Activated CD4-positive, alpha-beta T cell treated with anti-CD3 and anti-CD28 coated beads, Interleukin-2, amount 50 U/mL, for 16 hours (primary cell): ENCODE measurements around the gene ANKRD13C.

Source experiments
- DNase-seq: peaks from one replicate; pipeline ENCODE4 v3.0.0-alpha.2; 2020

ANKRD13C gene

DNA sequence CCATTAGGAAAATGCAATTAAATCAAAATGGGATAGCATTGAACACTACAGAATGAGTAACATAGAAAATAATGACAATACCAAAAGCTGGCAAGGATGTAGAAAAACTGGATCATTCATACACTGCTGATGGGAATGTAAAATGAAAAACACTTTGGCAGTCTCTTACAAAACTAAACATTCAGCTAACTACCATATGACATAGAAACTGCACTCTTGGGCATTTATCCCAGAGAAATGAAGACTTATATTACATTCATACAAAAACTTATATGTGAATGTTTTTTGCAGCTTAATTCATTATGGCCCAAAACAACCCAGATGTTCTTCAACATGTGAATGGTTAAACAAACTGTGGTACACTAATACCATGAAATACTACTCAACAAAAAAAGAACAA lies 66.4 kb downstream of the ANKRD13C start:
- DNase-seq = no peak

DNA sequence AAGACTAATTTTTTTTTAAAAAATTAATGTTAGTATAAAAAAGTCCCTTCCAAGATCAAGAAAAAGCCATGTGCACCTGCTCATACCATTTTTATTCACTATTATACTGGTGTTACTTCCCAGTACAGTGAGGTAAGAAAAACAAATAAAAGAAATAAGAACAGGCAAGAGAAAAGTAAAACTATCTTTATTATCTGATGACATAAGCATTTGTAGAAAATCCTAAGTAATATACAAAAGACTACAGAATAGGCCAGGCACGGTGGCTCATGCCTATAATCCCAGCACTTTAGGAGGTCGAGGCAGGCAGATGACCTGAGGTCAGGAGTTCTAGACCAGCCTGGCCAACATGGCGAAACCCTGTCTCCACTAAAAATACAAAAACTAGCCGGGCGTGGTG lies 68.1 kb downstream of the ANKRD13C start:
- no peak for DNase-seq

DNA sequence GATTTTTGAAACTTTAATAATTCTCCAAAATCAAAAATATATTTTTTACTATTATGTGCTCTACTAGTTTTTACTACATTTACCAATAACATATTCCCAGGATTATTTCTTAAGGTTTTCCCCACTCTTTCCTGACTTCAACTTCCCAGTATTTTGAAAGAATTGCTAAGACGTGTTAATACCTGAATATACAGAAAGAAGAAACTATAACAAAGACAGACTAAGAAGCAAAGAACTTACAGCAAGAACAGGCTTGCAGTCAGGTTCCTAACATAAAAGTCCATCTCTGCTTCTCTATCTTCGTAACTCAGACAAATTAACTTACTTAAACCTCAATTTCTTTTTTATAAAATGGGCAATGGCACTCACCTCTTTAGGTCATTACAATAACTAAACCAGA lies 70.2 kb downstream of the ANKRD13C start:
- DNase-seq = no peak

DNA sequence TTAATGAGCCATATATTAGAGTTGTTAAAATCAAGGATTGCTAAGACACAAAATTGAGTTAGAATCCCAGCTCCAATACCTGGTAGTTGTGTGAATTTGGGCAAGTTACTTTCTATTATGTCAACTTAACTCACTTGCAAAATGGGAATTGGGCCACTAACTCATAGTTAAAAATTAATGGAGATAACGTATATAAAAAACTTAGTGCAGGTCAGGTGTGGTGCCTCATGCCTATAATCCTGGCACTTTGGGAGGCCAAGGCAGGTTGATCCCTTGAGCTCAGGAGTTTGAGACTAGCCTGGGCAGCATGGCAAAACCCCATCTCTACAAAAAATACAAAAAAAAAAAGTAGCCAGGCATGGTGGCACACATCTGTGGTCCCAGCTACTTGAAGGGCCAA lies 75.8 kb downstream of the ANKRD13C start:
- DNase-seq = no peak

DNA sequence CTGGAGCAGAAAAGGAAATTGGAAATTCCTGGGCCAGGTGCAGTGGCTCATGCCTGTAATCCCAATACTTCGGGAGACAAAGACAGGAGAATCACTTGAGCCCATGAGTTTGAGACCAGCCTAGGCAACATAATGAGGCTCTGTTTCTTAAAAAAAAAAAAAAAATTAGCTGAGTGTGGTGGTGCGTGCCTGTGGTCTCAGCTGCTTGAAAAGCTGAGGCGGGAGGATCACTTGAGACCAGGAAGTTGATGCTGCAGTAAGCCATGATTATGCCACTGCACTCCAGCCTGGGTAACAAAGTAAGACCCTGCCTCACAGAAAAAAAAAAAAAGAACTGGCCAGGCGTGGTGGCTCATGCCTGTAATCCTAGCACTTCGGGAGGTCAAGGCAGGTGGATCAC lies 76.6 kb downstream of the ANKRD13C start:
- no peak for DNase-seq

DNA sequence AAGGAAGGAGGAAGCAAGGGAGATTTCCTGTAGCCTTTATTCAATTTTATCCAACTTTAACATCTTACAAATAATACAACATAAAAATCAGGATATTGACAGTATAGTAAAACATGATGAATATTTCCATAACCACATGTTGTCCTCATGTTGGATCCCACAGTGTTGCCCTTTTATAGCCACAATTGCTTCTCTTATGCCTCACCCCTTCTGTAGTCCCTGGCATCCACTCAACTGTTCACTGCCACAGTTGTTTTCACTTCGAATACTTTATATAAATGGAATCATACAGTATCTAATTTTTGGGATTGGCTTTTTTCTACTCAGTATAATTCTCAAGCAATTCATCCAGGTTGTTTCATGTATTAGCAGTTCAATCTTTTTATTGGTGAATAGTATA lies 88.6 kb downstream of the ANKRD13C start:
- no peak for DNase-seq

DNA sequence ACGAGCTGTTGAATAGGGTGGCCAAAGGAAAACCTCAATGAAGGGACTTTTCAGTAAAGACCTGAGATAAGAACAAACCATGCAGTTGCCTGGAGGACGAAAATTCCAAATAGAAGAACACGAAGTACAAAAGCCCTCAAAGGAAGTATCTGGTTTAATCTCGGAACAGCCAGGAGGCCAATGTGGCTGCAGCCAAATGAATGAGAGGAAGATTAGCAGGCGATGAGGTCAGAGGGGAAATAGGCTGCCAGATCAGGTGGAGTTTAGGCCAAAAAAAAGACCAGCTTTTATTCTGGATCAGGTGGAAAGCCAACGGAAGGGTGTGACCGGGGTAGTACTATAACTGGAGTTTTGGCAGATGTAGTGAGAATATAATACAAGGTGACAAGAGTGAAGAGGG lies 89.7 kb downstream of the ANKRD13C start:
- no peak for DNase-seq

DNA sequence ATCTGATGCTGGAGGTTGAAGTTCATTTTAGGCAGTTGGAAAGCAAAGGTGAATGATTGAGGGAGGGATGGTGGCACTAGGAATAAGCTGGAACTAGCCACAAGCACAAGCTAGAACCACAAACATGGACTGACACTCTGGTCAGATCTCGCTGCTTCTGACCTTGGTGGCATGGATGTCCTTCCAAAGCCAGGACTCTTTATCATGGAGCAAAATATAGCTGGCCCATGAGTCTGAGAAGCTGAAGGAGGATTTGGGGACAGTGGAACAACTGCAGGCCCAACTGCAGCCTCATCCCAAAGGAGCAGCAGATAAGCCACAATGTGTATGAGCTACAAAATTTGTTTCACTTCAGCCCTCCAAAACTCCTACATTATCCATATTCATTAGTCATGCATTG lies 97.9 kb downstream of the ANKRD13C start:
- no peak for DNase-seq

DNA sequence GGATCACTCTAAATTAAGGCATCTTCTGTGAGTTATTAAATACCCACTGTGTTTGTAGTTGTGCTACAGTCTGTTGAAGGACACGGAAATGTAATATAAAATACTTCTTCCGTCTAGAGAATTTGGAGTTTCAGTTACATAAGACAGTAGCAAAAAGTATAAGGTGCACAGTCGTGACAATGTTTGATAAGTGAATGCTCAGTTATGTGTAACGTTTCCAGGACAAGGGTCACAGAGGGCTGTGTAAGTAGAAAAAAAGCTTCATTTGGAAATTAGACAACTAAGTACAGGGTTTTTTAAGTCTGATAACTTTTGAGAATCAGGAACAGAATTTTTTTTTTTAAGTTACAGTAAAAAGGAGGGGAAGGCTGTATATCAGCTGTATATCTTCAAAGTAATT lies 105.8 kb downstream of the ANKRD13C start:
- DNase-seq = no peak

DNA sequence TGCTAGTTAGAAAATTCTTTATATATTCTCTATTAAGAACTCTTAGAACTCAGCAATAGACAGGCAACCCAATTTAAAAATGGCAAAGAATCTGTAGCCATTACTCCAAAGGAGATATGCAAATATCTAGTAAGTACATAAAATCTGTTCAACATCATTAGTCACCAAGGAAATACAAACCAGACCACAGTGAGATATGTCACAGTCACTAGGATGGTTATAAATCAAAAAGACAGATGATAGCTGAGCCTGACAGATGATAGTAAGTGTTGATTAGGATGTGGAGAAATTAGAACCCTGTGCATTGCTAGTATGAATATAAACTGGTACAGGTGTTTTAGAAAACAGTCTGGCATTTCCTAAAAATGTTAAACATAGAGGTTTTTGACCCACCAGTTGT lies 106.8 kb downstream of the ANKRD13C start:
- peak; percentile 18 for DNase-seq

DNA sequence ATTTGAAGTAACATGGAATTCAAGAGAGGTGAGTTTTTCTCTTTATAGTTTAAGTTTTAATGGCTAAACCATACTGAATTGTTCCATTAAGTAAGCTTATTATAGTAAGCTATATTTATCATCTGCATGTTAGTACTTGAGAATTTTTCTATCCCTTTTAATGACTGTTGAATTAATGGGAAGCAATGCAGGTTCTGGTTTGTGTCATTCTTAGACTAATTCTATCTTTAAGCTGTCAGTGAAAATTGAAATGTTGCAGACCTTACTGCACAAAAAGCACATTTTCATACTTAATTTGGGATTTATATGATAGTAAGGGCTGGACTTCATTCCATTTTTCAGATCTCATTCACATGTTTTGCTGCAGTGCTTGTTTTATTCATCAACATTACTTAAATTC lies 107.4 kb downstream of the ANKRD13C start:
- DNase-seq = no peak

DNA sequence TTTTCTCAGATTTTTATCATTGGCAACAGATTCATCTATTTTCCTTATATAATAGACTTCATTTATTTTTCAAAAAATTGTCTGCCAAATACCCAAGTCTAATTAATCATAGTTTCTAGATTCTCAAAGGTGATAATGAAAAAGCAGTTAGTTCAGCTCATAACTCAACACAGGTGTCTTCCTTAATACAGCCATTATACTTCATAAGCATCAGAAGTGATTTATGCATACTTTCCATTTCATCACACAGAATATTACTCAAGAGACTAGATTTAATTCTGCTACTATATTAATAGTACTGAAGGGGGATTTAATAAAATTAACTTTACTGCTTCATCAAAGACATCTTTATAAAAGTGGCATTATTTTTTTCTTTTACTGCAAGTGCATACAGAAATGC lies 114.6 kb downstream of the ANKRD13C start:
- DNase-seq = no peak

DNA sequence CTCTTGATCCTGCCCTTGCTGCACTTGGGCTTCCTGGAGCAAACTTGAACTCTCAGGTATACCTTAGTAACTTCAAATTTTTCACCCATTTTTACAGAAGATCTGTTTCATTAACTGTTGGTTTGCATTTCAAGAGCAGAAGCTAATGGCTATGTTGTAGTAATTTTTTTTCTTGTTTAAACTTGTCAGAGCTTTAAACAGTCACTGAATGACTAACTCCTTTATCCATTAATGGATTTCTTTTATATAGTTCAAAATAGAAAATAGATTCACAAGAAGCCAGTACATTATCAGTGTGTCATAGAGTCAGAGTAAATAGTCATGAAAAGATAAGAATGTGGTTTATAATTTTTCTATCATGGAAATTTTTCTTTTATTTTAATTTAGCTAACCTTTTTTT lies 119.8 kb downstream of the ANKRD13C start:
- no peak for DNase-seq

DNA sequence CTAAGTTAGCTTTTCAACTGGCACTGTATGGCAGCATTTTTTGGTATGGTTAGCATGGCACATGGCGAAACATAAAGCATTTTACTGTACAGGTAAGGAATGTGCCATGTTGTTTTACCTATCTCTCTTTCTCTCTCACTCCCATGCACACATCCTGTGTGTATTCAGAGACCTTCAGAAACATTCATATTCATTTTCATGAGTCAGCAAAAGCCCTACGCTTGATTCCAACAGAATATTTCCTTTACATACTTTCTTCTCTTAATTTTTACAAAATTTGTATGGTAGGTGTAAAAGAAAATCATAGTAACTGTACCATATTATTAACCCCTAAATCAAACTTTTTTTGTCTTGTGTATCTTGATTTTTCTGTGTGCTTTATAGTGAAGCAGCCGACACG lies 123.0 kb downstream of the ANKRD13C start:
- no peak for DNase-seq

DNA sequence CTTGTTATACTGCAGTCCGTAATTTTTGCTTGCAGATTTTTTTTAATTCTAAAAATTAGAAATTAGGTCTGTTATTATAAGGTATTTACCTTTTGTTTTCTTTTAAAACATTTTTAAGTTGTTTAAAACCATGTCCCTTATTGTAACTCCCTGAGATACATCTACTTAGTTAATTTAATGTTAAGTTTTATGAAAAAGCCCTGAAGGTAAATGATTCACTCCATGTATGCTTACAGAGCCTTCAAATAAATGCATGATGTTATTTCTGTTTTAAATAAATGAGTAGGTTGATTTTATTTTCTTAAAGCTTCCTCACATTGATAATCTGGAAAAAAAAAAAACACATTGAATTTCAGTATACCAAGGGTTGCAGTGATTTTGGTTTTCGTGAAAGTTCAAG lies 125.9 kb downstream of the ANKRD13C start:
- no peak for DNase-seq

DNA sequence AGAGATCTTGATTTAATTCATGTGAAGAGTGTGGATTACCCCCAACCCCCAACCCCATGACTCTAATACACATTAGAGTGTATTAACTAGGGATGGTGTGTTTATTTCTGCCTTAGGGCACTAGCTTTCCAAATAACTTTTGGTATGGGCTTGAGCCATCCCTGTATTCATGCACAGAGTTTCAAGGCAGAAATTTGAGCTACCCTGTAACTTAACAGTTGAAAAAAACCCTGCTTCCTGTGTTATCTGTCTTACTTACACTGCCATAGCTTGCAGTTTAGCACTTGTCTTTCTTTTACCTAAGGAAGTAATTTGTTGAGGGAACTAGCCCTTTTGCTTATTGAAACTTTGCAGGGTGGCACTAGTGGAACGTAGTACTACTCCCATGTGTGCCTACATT lies 127.1 kb downstream of the ANKRD13C start:
- no peak for DNase-seq

DNA sequence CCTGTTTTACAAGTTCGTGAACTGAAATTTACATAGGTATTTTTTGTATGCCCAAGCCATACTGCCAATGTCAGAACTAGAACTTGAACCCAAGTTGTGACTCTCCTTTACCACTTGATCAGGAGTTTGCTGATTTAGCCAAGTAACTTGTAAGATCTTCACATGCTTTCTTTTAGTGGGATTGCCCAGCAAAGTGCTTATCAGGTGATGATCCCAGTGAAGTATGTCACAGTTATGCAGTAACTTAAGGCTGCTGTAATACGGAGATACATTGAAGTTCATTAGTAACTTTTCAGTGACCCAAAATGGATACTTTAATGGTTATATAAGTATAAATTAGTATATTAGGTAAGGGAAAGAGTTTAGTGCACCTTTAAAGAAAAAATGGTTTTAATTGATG lies 129.6 kb downstream of the ANKRD13C start:
- no peak for DNase-seq

DNA sequence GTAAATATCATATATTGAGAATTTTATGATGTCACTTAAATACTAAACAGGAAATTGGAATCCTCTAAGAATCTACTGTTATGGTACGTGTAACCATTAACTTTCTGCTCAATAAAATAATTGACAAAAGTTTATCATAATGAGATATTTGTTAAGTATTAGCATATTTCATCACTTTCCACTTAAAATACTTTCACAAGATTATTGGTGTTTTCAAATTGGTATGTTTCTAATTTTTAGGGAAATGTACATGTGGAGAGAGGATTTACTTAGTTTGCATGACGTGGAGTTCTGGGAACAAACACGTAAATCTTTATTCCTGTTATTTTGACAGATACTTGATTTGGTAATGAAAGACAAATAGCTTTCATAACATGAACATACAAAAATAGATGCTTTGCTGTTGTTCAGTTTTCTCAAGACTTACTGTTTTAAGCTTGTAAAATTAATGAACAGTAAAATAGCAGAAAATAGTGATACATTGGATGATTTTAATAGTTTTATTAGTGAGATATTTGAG lies 131.7 kb downstream of the ANKRD13C start:
- DNase-seq = no peak

DNA sequence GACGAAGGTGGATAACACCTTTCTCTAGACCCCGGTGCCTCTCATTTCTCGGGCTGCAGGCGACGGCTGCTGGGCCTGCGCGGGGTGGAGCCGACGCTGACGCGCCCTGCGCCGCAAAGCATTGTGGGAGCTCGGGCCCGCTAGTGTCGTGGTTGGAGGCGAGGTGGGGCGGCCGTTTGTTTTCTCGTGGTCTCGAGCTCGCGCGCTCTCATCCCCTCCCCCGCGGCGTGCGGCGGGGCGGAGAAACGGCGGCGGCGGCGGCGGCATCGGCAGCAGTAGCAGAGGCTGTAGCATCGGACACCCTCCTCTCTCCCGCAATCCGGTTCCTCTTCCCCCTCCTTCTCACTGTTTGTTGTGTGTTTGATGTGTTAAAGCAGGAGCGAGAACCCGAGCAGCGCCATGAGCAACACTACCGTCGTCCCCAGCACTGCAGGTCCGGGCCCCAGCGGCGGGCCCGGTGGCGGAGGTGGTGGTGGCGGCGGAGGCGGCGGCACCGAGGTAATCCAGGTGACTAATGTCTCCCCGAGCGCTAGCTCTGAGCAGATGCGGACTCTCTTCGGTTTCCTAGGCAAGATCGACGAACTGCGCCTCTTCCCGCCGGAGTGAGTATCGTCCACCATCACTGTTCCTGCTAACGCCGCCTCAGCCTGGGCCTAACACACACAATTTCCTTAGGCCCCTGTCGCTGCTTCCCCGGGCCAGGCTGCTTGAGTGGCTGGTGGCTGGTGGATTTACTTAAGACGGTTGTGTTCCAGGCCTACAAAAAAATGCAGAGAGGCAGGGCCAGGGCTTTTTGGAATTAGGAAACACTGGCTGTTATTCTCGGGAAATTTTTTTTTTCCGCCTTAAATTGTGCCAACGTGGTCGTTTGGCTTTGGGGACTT lies 133.0 kb downstream of the ANKRD13C start, which contains the start of gene SRSF11:
SRSF11 (plus strand) TSS at position 143 of the 884 bp plus-strand sequence; CDS start at position 400, 257 bp downstream.
- peak; percentile 97 for DNase-seq

DNA sequence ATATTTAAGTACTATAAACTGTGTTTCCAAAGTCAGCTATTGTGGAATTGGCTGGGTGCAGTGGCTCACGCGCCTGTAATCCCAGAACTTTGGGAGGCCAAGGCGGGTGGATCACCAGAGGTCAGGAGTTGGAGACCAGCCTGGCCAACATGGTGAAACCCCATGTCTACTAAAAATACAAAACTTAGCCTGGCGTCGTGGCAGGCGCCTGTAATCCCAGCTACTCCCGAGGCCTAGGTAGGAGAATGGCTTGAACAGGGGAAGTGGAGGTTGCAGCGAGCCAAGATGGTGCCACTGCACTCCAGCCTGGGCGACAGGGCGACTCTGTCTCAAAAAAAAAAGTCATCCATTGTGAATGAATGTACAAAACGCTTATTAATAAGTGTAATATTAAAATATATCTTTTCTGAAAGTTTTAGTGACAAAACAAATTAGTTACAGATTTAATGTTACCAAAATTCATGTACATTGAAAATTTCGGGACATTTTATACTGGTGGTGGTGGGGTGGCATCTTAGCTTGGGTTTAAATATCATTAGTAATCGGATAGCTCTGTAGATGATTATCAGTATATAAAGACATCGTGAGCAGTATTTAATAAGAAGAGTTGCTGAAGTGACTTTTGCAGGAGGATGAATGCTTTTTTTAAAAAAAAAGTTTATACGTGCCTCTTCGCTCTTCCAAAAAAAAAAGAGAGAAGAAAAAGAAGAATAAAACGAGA lies 133.8 kb downstream of the ANKRD13C start:
- no peak for DNase-seq

DNA sequence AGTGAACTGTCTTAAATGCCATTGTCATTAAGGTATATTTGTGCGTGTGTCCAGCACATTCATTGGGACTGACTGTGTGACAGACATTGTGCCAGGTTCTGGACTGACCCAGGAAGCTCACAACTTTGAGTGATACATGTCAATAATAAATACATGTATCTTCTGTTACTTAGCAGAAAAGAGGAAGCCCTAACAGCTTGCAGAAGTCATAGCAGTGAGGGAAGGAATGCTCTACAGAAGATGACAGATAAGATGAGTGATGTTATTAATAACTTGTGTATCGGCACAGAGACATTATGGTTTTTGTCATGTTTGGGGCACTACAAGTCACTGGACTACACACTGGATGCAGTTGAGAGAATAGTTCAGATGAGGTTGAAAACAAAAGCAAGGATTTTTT lies 134.5 kb downstream of the ANKRD13C start:
- no peak for DNase-seq

DNA sequence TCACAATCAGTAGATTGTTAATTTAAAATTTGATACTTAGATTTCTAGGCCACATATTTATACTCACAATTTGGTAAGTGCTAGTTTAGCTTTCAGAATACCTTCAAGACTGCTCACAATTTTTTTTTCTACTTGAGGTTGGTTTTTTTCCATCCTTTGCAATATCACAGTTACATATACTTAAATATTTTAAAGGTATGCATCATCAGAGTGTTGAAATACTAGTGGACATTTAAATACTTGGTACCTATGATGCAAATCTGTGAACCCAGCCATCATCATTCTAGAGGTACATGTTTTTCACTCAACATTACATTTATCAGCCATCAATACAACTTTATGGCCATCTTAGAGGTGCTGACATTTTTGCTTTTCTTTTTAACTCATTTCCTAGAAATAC lies 143.0 kb downstream of the ANKRD13C start:
- no peak for DNase-seq

DNA sequence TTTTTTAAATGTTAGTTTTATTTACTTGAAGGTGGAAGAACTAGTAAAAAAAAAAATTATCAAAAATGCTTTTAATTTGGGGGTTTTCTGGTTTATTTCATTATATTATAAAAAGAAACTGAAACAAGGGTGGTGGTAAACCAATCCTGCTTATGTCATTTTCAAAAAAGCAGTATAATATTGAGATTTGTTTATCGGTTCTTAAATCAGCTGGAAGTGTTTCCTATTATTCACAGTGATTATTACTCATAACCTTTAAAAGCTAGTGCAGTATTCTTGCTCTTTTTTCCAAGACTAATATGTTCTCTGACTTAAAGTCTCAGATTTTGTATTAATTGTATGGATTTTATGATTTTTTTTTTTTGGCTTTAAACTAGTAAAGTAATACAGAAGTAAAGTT lies 143.7 kb downstream of the ANKRD13C start:
- DNase-seq = peak; percentile 28
